H1 (cell line): ENCODE measurements around the gene ARHGAP12. TPM values are rescaled to one million over a fixed set of nuclear protein-coding genes. Genes with fewer than 3 reads are reported as not detected.

Experiments used
- CTCF ChIA-PET: fragments of 300-600 bp; sonication (Branson Sonifier 250); formaldehyde crosslinking; loops from one replicate; lab custom pipeline; 2021; ENCODE audit not compliant: partially characterized antibody; lab: Charles Lee
- POLR2A ChIA-PET: fragments of 300-600 bp; sonication (Branson Sonifier 250); formaldehyde crosslinking; loops from one replicate; lab custom pipeline; 2021; ENCODE audit warnings: inconsistent platforms; ENCODE audit not compliant: partially characterized antibody; lab: Charles Lee
- DNase-seq, 2 experiments: peaks; one replicate each; pipeline versions ENCODE4 v3.0.0 to v3.0.0-alpha.2; 2010 to 2022; ENCODE audit warnings: low spot score in 2 of 2, low read depth in 1 of 2, mixed read lengths in 1 of 2
- FAIRE-seq: peaks from 2 replicates; lab custom pipeline; 2011; peaks lifted over from hg19 to GRCh38; lab: Jason Lieb, UNC
- H2AFZ ChIP-seq: 2 replicates; pipeline ENCODE4 v1.8.1; 2012; ENCODE audit warnings: low read length, inconsistent platforms
- H2AK5ac ChIP-seq: 2 replicates; pipeline ENCODE4 v1.6.1; 2013; ENCODE audit warnings: low read depth, low read length
- H2BK120ac ChIP-seq: replicated peaks from 2 replicates; pipeline ENCODE3; 2013; ENCODE audit warnings: low read depth, low read length, inconsistent platforms
- H2BK12ac ChIP-seq: 2 replicates; pipeline ENCODE4 v1.6.1; 2013; ENCODE audit warnings: low read depth, low read length
- H2BK15ac ChIP-seq: 2 replicates; pipeline ENCODE4 v1.6.1; 2013; ENCODE audit warnings: low read length
- H2BK20ac ChIP-seq: 2 replicates; pipeline ENCODE4 v1.6.1; 2013; ENCODE audit warnings: low read length
- H2BK5ac ChIP-seq: 2 replicates; pipeline ENCODE4 v1.6.1; 2013; ENCODE audit warnings: low read depth, low read length
- H3K14ac ChIP-seq: 2 replicates; pipeline ENCODE4 v1.6.1; 2013; ENCODE audit warnings: inconsistent platforms; ENCODE audit not compliant: insufficient read length
- H3K18ac ChIP-seq: 2 replicates; pipeline ENCODE4 v1.6.1; 2013; ENCODE audit warnings: low read length; ENCODE audit errors: extremely low read depth
- H3K23ac ChIP-seq: 2 replicates; pipeline ENCODE4 v1.6.1; 2013; ENCODE audit warnings: inconsistent platforms; ENCODE audit not compliant: insufficient read length
- H3K23me2 ChIP-seq: 2 replicates; pipeline ENCODE4 v1.6.1; 2013; ENCODE audit warnings: low read depth, low read length
- H3K27ac ChIP-seq: 2 replicates; pipeline ENCODE4 v1.6.1; 2011; ENCODE audit warnings: low read depth, low read length, inconsistent platforms
- H3K27me3 ChIP-seq, 4 experiments: replicated peaks in 1 of 4; 1 replicate in 1 of 4; 2 replicates in 3 of 4; pipeline versions ENCODE4 v1.6.1 to v1.8.1; 2011 to 2013; ENCODE audit warnings: low read length in 3 of 4, mild to moderate bottlenecking in 3 of 4, inconsistent platforms in 2 of 4, mixed read lengths in 2 of 4, moderate library complexity in 1 of 4; ENCODE audit not compliant: control insufficient read depth in 3 of 4, insufficient read depth in 3 of 4; ENCODE audit errors: extremely low read depth in 1 of 4
- H3K36me3 ChIP-seq, 4 experiments: 2 replicates each; pipeline versions ENCODE4 v1.6.1 to v1.8.1; 2011 to 2013; ENCODE audit warnings: mild to moderate bottlenecking in 4 of 4, low read length in 3 of 4, moderate library complexity in 2 of 4, control low read depth in 1 of 4, inconsistent platforms in 1 of 4; ENCODE audit not compliant: insufficient read depth in 4 of 4, control insufficient read depth in 2 of 4
- H3K4ac ChIP-seq: replicated peaks from 2 replicates; pipeline ENCODE3; 2013; ENCODE audit warnings: low read length, low read depth, mixed read lengths, inconsistent platforms; ENCODE audit not compliant: insufficient read length
- H3K4me1 ChIP-seq, 4 experiments: replicated peaks in 1 of 4; 1 replicate in 1 of 4; 2 replicates in 3 of 4; pipeline versions ENCODE4 v1.6.1 to v1.8.1; 2011 to 2013; ENCODE audit warnings: low read length in 3 of 4, inconsistent platforms in 2 of 4, mixed read lengths in 1 of 4; ENCODE audit not compliant: insufficient read depth in 4 of 4, control insufficient read depth in 3 of 4
- H3K4me2 ChIP-seq, 2 experiments: 2 replicates each; pipeline versions ENCODE4 v1.6.1 to v1.8.1; 2011 to 2013; ENCODE audit warnings: low read depth in 2 of 2, low read length in 2 of 2, control low read depth in 1 of 2, inconsistent platforms in 1 of 2, mild to moderate bottlenecking in 1 of 2; ENCODE audit not compliant: insufficient read depth in 1 of 2
- H3K4me3 ChIP-seq, 4 experiments: fragments of 200-600, 300-600 bp in 1 of 4; sonication (generic), shearing (Covaris generic), sonication (Bioruptor Twin) in 1 of 4; 2 replicates each; pipeline versions ENCODE4 v1.5.1 to v1.8.1; 2011 to 2016; ENCODE audit warnings: low read length in 4 of 4, low read depth in 3 of 4, control low read depth in 2 of 4, inconsistent platforms in 2 of 4, mild to moderate bottlenecking in 2 of 4, mixed read lengths in 1 of 4, moderate library complexity in 1 of 4; ENCODE audit not compliant: insufficient read depth in 2 of 4; ENCODE audit errors: extremely low read depth in 1 of 4
- H3K56ac ChIP-seq: replicated peaks from 2 replicates; pipeline ENCODE3; 2013; ENCODE audit warnings: low read depth, mild to moderate bottlenecking, mixed read lengths, low read length, inconsistent platforms; ENCODE audit not compliant: insufficient read length
- H3K79me1 ChIP-seq: 2 replicates; pipeline ENCODE4 v1.6.1; 2013; ENCODE audit warnings: low read depth, low read length, control low read depth
- H3K79me2 ChIP-seq, 2 experiments: 2 replicates each; pipeline versions ENCODE4 v1.6.1 to v1.8.1; 2012 to 2013; ENCODE audit warnings: low read length in 2 of 2, mild to moderate bottlenecking in 2 of 2, inconsistent platforms in 1 of 2; ENCODE audit not compliant: insufficient read depth in 2 of 2, control insufficient read depth in 1 of 2
- H3K9ac ChIP-seq, 4 experiments: replicated peaks in 1 of 4; 1 replicate in 1 of 4; 2 replicates in 3 of 4; pipeline versions ENCODE4 v1.6.1 to v1.8.1; 2011 to 2013; ENCODE audit warnings: low read depth in 3 of 4, low read length in 3 of 4, control low read depth in 2 of 4, mild to moderate bottlenecking in 2 of 4, moderate library complexity in 2 of 4, inconsistent platforms in 1 of 4; ENCODE audit errors: extremely low read depth in 1 of 4
- H3K9me3 ChIP-seq, 2 experiments: 2 replicates each; pipeline versions ENCODE4 v1.6.1 to v1.8.1; 2012 to 2013; ENCODE audit warnings: mild to moderate bottlenecking in 2 of 2, moderate library complexity in 2 of 2, control low read depth in 1 of 2, inconsistent platforms in 1 of 2, low read depth in 1 of 2, low read length in 1 of 2, mixed read lengths in 1 of 2; ENCODE audit not compliant: insufficient read depth in 2 of 2
- H4K20me1 ChIP-seq, 2 experiments: replicated peaks in 1 of 2; 2 replicates each; pipeline versions ENCODE3 to v1.8.1; 2011 to 2013; ENCODE audit warnings: inconsistent platforms in 2 of 2, low read length in 2 of 2, mild to moderate bottlenecking in 1 of 2; ENCODE audit not compliant: insufficient read depth in 2 of 2, control insufficient read depth in 1 of 2
- H4K5ac ChIP-seq: 2 replicates; pipeline ENCODE4 v1.6.1; 2013; ENCODE audit warnings: low read length, low read depth, mixed read lengths, inconsistent platforms; ENCODE audit not compliant: insufficient read length
- H4K8ac ChIP-seq: 2 replicates; pipeline ENCODE4 v1.8.0; 2013; ENCODE audit warnings: mild to moderate bottlenecking, moderate library complexity, low read length, inconsistent platforms; ENCODE audit not compliant: insufficient read depth; ENCODE audit errors: extremely low read depth
- H4K91ac ChIP-seq: replicated peaks from 2 replicates; pipeline ENCODE3; 2013; ENCODE audit warnings: low read length, mixed read lengths, inconsistent platforms; ENCODE audit not compliant: insufficient read length
- BCL11A ChIP-seq, 2 experiments: IDR thresholded peaks; one replicate each; pipeline ENCODE4 v1.6.1; 2011; ENCODE audit warnings: low read depth in 2 of 2, low read length in 2 of 2, mild to moderate bottlenecking in 2 of 2
- CBX5 ChIP-seq: fragments of 300-800, 300-1000 bp; sonication (generic); IDR thresholded peaks from 2 replicates; pipeline ENCODE4 v1.7.1; 2016; ENCODE audit warnings: antibody characterized with exemption, low read length, low read depth
- CHD2 ChIP-seq: IDR thresholded peaks from 2 replicates; pipeline ENCODE4 v1.6.1; 2012; ENCODE audit warnings: low read length, improper control_type of control experiment
- CTBP2 ChIP-seq: IDR thresholded peaks from 2 replicates; pipeline ENCODE4 v1.7.0; 2011; ENCODE audit warnings: borderline replicate concordance, mild to moderate bottlenecking, moderate library complexity, mixed read lengths, low read length; ENCODE audit not compliant: insufficient read depth, insufficient read length
- EGR1 ChIP-seq: IDR thresholded peaks from 2 replicates; pipeline ENCODE4 v1.6.1; 2011; ENCODE audit warnings: low read depth, low read length, borderline replicate concordance
- EP300 ChIP-seq, 2 experiments: IDR thresholded peaks; 1 replicate in 1 of 2; 2 replicates in 1 of 2; pipeline ENCODE4 v1.6.1; 2011 to 2012; ENCODE audit warnings: low read depth in 2 of 2, low read length in 2 of 2, mild to moderate bottlenecking in 2 of 2, borderline replicate concordance in 1 of 2, inconsistent platforms in 1 of 2, moderate library complexity in 1 of 2
- HDAC6 ChIP-seq: IDR thresholded peaks from one replicate; pipeline ENCODE4 v1.7.1; 2012; ENCODE audit warnings: low read depth, mild to moderate bottlenecking, inconsistent platforms, low read length, moderate library complexity
- POLR2A ChIP-seq, 2 experiments: IDR thresholded peaks; 1 replicate in 1 of 2; 2 replicates in 1 of 2; pipeline ENCODE4 v1.6.1; 2011; ENCODE audit warnings: low read depth in 2 of 2, low read length in 2 of 2, mild to moderate bottlenecking in 2 of 2; ENCODE audit errors: control extremely low read depth in 1 of 2
- RBBP5 ChIP-seq: IDR thresholded peaks from 2 replicates; pipeline ENCODE4 v1.7.1; 2012; ENCODE audit warnings: low read depth, mild to moderate bottlenecking, inconsistent platforms, low read length, moderate library complexity, borderline replicate concordance
- SAP30 ChIP-seq: fragments of 300-600 bp; sonication (generic); IDR thresholded peaks from 2 replicates; pipeline ENCODE4 v1.7.1; 2012; ENCODE audit warnings: low read length, moderate library complexity, mild to moderate bottlenecking, inconsistent platforms; ENCODE audit not compliant: insufficient read depth, insufficient replicate concordance
- SP2 ChIP-seq: IDR thresholded peaks from 2 replicates; pipeline ENCODE4 v1.6.1; 2012; ENCODE audit warnings: mild to moderate bottlenecking, low read length, inconsistent platforms
- SRF ChIP-seq: IDR thresholded peaks from 2 replicates; pipeline ENCODE4 v1.6.1; 2011; ENCODE audit warnings: mild to moderate bottlenecking, low read depth, low read length, moderate library complexity
- TCF12 ChIP-seq: IDR thresholded peaks from 2 replicates; pipeline ENCODE4 v1.6.1; 2011; ENCODE audit warnings: low read depth, mild to moderate bottlenecking, low read length
- USF2 ChIP-seq: IDR thresholded peaks from 2 replicates; pipeline ENCODE4 v1.6.1; 2011; ENCODE audit warnings: low read length, improper control_type of control experiment
- WGBS, 2 experiments: shearing (Covaris generic) in 1 of 2; methylation state at CpG; one replicate each; pipeline versions ENCODE4 v1.1.6 to v1.1.7; 2013 to 2015; ENCODE audit warnings: low lambda C conversion rate in 2 of 2, mixed read lengths in 2 of 2, inconsistent platforms in 1 of 2, low coverage in 1 of 2, missing lambda C conversion rate in 1 of 2; ENCODE audit not compliant: insufficient replicate concordance in 2 of 2, insufficient coverage in 1 of 2, insufficient read length in 1 of 2; ENCODE audit errors: extremely low coverage in 1 of 2, missing lambda C conversion rate in 1 of 2; 5-methylcytosine and 5-hydroxymethylcytosine counted together
- polyA plus RNA-seq, 7 experiments: library from polyadenylated mRNA; depleted of rRNA in 3 of 7; stranded (reverse) in 5 of 7; unstranded in 2 of 7; fragments of >200 nt in 5 of 7; fragments of 200-250 nt in 2 of 7; gene quantifications; 1 replicate in 5 of 7; 2 replicates in 1 of 7; 4 replicates in 1 of 7; pipeline versions ENCODE4 v1.2.1 to v1.2.3, GENCODE V29; 2011 to 2013; ENCODE audit warnings: missing spikeins in 2 of 7, mixed read lengths in 2 of 7
- total RNA-seq: library from RNA; stranded (reverse); fragmentation: NEBNext Ultra II Directional; extraction: Animal tissue kit (Norgen Biotek cat#: 25700); gene quantifications from 2 replicates; pipeline ENCODE4 v1.2.1, GENCODE V29; 2021

The ARHGAP12 gene
- total and polyA plus RNA-seq, 2 of the 8 experiments (the other 6 are each of a cell fraction or from before 2014, with no cell fraction given), result 10.1 to 39.0 TPM

DNA sequence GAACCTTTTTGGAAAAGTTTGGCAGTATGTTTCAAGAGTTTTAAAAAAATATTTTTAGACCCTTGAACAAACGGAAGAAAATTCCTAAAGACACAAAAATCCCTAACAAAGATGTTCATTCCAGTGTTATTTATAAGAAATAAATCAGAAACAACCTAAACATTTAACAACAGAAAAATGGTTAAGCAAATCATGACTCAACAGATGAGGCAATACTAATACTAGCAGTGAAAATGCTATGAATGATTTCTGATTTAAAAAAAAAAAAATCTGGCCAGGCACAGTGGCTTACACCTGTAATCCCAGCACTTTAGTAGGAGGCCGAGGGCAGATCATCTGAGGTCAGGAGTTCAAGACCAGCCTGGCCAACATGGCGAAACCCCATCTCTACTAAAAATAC, 61.0 kb downstream of the ARHGAP12 start:
- H3K4me3 ChIP-seq, result no peak overlapping the region
- TF ChIP-seq USF2 (no peak), SRF (no peak), SAP30 (no peak), HDAC6 (no peak), RBBP5 (no peak), CHD2 (no peak), SP2 (no peak), CTBP2 (no peak), EGR1 (no peak), TCF12 (no peak), BCL11A (IDR thresholded peaks at IDR 0.05; ENCODE audit: low read depth in 2 of 2, low read length in 2 of 2) (no peak), EP300 (IDR thresholded peaks at IDR 0.05; ENCODE audit: borderline replicate concordance in 1 of 2, low read depth in 2 of 2, low read length in 2 of 2) (no peak), CBX5 (no peak), POLR2A (IDR thresholded peaks at IDR 0.05; ENCODE audit: control extremely low read depth in 1 of 2, low read depth in 2 of 2, low read length in 2 of 2) (no peak)

More for the DNA sequence above, 61.0 kb downstream of the ARHGAP12 start:
- Histone ChIP-seq H3K23me2 (peaks cover 5% of the 10 kb centered on the region; the same call in 1 of the 2 replicates), H2AFZ (no peak overlapping the region), H3K27ac (no peak overlapping the region), H3K36me3 (no peaks in the 10 kb centered on the region), H3K4ac (no peak overlapping the region), H4K5ac (no peak overlapping the region), H2BK15ac (no peak overlapping the region), H2BK5ac (no peak overlapping the region), H2BK120ac (no peak overlapping the region), H2BK20ac (no peak overlapping the region), H3K27me3 (no peaks in the 10 kb centered on the region), H3K56ac (no peak overlapping the region), H3K79me2 (peaks cover 3 to 79% of the 10 kb centered on the region in 2 experiments; a peak in 3 of 4 replicates), H3K18ac (no peak overlapping the region), H3K79me1 (peaks cover 2% of the 10 kb centered on the region), H3K4me1 (peaks cover 0 to 8% (median 7%) of the 10 kb centered on the region in 4 experiments; a peak in 4 of 7 replicates), H3K23ac (no peak overlapping the region), H2AK5ac (no peak overlapping the region), H2BK12ac (no peak overlapping the region), H4K20me1 (peaks cover 4 to 7% of the 10 kb centered on the region in 2 experiments), H3K14ac (no peak overlapping the region), H3K9me3 (no peaks in the 10 kb centered on the region), H4K8ac (no peak overlapping the region), H3K9ac (no peak overlapping the region), H4K91ac (no peak overlapping the region), H3K4me2 (no peak overlapping the region)
- FAIRE-seq (no peak), DNase-seq (no peak)
- ChIA-PET POLR2A (interaction anchor here (0.6 kb wide), 1 partner anchor 735 kb away, joined by 4 read pairs; no protein-coding TSS in a partner anchor), CTCF (no interaction called here)
- WGBS, 2 experiments, result 93% methylated on average over 3 of the region's 3 CpGs; no CpG with 5 or more reads in 1 of the 2 experiments
